DLD1 (cell line): ENCODE measurements around the gene CLCN4.

ENCODE experiments used
- in situ Hi-C: cut with HindIII; loops from 2 replicates; pipeline ENCODE4 v1.10.0; 2017; ENCODE audit warnings: low sequenced_read_pairs

The CLCN4 gene

DNA sequence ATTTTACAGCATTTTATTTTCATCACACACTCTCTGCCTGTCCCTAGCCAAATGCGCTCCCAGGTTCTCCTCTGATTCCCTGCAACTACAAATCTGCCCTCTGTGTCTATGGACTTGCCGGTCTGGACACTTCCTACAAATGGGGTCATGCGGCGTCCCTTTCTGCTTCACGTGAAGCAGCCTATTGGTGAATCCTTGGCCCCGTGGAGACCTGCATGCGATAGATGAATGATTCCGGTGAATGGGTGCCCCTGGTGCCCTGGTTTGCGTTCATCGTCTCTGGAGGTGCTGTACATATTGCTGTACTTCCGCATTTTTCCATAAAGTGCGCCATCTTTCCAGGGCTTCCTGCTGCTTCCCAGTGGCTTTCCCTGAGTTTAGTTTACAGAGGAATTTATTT, 27.5 kb upstream of the CLCN4 start:
- in situ Hi-C loops: no loop called here

DNA sequence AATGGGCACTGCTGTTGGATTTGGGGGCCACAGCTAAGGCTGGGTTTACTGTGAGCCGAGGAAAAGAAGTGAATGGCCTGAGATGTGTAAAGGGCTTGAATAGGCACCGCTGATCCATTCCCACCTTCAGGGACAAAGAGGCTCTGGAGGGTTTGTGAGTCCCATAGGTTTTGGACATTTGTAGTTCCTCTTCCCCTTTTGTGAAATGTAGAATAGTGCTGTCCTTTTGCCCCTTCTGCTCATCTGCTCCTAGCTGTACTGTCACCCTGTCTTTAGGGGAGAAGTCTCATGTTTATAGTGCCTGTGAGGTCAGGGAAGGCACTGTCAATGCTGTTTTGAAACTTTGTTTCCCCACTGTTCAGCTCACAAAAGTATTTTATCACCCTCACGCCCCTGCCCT, 26.4 kb upstream of the CLCN4 start:
- in situ Hi-C loops: no loop called here

DNA sequence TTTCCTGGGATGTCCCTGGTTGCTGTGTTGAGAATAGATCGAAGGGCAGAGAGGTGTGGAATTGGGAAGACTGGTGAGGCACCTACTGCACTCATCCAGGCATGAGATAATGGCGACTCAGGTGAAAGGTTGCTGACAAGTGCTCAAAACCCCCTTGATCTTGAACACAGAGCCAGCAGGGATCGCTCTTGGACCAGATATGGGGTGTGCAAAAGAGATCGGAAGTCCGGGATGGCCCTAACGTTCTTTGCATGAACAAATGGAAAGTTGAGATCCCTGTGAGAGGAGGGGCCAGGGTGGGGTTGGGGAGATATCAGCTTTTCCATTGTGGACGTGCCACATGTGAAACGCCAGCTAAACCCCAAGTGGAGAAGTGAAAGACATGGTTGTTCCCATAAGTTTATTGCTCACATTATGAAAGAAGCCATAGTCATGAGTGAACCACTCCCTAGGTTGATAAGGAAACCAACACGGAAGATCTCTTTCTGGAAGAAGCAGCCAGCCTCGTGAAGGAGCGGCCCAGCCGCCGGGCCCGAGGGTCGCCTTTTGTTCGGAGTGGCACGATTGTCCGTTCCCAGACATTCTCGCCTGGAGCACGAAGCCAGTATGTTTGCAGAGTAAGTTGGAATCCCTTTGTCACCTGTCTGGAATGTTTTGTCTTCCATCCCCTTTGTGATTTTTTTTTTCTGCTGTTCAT, 22.6 kb upstream of the CLCN4 start:
- in situ Hi-C loops: no loop called here

DNA sequence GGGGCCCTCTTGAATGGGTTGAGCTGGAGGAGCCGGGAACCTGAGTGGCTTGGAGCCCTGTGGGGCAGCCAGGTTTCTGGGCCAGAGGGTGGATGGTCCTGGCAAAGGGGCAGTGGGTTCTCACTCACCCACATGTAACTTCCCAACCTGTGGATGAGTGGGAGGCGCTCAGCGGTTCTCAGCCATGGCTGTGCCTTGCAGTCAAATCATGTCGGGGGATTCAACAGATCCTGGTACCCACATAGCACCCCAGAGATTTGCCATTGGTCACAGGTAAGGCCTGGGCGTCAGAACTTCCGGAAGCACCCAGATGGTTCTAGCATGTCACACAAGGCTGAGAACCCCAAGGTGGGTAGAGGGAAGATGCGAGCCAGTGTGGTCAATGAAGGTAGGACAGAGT, 21.9 kb upstream of the CLCN4 start:
- in situ Hi-C loops: no loop called here

DNA sequence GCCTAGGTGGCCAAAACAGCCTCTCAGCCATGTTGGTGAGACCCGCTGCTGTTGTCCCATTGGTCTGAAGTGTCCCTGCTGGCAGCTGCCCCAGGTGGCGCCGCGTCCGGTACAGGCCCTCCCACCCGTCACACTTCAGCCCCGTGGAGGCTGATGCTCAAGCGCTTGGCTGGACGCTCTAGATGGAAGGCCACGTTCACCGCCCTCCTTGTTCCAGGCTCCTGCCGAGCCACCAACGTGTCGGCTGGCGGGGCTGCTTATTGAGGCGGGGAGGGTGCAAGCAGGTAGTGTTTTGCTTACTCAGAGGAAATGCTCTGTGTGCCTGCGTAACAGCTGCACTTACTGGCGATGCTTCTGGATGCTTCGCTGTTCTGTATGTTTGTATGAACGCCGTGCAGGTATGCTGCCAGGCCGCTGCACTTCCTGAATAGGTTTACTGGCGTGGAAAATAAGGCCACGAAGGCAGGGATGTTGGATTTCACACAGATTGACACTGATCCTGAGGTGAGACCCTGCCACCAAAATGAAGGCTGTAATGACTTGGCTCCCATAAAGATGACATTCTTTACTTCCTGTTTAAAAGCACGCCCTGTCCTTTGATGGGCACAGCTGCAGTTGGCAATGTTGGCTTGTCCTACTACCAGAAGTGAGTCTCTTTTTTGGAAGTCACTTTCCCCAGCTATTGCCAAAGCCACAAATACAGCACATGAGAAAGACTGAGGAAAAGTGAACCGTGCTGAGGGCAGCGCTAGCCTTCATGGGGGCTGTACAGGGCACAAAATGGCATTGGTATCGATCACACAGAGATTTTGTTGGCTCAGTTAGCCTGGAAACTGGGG, 21.0 kb upstream of the CLCN4 start:
- in situ Hi-C loops: no loop called here

DNA sequence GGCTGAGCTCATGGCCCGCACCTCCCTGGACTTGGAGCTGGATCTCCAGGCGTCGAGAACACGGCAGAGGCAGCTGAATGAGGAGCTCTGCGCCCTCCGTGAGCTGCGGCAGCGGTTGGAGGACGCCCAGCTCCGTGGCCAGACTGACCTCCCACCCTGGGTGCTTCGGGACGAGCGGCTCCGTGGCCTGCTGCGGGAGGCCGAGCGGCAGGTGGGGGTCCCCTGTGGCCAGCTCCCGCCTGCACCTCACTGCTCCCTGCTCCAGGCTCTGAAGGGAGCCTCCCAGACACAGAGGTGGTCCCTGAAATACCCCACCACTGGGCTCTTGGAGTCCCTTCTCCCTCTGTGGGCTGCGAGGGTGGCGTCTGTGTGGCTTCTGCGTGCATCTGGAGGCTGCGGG, 18.0 kb upstream of the CLCN4 start:
- in situ Hi-C loops: no loop called here

DNA sequence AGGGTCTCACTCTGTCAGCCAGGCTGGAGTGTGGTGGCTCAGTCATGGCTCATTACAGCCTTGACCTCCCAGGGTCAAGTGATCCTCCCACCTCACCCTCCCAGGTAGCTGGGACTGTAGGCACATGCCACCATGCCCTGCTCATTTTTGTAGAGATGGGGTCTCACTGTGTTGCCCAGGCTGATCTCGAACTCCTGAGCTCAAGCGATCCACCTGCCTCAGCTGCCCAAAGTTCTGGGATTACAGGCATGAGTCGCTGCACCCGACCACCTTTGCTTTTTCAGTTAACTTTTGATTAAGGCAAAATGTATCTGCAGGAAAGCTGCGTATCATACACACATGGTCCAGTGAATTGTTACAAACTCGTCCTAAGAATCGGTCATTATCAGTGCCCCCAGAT, 16.5 kb upstream of the CLCN4 start:
- in situ Hi-C loops: no loop called here

DNA sequence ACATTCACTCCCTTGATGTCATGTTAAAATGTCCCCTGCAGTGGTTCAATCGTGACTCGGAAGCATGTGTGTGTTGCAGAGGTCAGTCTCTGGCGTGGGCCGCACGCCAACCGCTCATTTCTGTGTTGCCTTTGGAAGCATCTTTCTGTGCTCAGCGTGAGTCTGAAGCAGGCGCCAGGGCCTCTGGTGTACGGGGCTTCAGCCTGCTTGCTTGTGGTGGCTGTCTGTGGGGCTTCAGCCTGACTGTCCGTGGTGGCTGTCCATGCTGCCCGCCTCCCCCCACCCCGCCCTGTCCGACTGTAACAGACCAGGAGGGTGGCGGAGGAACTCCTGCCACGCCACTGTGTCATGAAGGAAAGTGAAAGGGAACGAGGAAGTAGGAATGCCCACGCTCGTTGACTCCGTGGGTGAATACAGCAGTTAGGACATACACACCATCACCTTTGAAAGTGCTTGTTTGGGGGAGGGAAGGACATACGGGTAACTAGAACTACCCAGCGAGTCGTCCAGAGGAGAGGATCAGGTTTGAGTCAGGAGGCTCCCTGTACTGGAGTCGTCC, 14.7 kb upstream of the CLCN4 start:
- in situ Hi-C loops: no loop called here

DNA sequence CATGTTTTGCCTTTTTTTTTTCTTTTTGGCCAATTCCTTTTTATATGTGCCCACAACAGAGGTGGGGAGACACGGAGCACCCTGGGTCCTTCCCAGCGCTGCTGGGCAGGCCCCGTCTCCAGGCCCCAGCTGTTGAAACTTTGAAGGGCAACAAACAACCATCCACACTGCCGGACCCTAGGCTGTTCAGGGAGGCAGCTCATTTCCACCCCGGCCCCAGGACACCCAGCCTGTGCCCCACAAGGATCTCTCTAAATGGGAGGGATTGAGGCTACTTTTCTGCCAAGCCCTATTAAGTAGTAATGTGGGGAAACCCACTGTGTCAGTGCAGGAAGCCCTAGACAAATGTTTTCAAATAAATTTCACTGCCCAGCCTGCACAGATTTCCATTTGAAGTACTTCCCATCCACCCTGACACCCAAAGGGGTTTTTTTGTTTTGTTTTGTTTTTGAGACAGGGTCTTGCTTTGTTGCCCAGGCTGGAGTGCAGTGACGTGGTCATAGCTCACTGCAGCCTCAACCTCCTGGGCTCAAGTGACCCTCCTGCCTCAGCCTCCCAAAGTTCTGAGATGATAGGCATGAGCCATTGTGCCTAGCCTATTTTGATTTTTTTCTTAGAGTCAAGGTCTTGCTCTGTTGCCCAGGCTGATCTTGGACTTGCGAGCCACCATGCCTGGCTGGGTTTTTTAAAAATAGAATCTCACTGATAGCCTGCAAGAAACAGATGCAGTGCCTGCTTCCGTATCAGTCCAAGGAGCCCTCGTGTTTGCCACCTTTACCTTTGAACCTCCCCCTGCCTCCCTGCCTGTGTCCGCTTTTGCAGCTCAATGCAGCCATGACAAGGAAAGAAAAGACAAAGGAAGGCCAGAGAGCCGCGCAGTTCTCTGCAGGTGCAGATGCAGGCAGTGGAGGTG, 13.4 kb upstream of the CLCN4 start:
- in situ Hi-C loops: no loop called here

DNA sequence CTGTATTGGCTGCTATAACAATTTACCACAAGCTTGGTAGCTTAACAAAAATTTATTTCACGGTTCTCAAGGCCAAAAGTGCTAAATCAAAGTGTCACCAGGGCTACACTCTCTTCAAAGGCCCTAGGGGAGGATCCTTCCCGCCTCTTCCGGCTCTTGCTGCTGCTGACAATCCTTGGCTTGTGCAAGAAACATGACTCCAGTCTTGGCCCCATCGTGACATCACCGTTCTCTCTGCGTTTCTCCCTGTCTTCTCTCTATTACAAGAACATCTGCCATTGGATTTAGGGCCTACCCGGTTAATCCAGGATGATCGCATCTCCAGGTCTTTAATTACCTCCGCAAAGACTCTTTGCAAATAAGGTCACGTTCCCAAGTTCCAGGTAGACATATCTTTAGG, 10.4 kb upstream of the CLCN4 start:
- in situ Hi-C loops: no loop called here

DNA sequence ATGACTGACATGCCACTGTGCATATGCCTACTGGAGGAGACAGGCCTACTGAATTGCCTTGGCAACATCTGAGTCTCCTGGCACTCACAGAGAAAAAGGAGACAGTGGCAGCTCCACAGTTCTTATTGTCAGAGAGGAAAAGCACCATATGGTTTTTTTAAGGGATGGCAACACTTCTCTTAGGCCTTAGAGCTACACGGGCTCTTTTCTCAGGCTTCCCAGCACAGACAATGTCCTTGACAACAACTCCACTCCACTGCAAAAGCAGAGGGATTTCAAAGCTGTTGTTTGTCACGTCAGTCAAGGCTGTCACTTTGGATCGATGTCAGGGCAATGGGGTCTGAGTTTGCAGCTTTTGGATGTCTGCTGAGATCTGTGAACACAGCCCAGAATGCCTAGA, 4.7 kb upstream of the CLCN4 start:
- in situ Hi-C loops: no loop called here

DNA sequence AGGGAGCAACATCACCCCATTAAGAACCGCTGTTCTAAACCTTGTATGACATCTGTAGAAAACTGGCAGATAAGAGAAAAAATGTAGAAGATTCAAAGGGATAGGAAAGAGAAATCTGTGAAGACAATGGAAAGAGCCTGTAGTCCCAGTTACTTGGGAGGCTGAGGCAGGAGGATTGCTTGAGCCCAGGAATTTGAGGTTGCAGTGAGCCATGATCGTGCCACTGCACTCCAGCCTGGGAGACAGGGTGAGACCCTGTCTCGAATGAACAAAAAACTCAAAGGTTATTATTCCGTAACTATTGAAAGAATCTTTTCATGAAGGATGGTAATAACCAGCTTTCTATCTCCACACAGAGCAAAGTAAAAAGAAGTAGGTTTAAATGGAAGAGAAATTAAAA, 1.6 kb upstream of the CLCN4 start:
- in situ Hi-C loops: no loop called here

DNA sequence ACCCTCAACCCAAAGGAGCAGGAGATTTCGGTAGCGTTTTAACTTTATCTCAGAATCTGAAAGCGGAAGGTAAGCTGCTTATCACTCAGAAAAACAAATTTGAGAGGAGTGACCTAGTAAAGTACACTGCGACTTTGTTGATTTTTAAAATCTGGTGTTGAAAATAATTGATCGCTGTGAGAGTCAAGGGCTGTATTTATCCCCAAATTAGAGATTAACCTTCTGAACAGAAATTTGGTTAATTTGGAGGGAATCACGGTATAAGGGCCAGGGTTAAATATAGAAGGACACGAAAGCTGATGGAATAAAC, 212 bp downstream of the CLCN4 start:
- in situ Hi-C loops: no loop called here

DNA sequence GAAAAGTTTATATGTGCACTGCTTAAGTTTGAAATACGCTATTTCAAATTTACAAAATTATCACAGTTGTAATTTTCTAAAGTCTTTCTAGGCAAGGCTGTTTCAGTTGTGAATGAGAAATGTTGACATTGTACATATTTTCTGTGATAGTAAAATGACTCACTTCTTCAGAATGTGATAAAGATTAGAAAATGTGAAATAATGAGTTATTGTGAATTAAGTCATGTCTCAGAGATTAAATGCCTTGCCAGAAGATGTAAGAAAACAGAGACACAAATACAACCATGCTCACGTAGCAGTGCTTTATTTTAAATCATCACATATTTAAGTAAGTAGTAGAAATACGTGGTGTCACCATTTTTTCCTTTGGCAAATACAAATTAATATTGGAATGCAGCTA, 768 bp downstream of the CLCN4 start:
- in situ Hi-C loops: no loop called here

DNA sequence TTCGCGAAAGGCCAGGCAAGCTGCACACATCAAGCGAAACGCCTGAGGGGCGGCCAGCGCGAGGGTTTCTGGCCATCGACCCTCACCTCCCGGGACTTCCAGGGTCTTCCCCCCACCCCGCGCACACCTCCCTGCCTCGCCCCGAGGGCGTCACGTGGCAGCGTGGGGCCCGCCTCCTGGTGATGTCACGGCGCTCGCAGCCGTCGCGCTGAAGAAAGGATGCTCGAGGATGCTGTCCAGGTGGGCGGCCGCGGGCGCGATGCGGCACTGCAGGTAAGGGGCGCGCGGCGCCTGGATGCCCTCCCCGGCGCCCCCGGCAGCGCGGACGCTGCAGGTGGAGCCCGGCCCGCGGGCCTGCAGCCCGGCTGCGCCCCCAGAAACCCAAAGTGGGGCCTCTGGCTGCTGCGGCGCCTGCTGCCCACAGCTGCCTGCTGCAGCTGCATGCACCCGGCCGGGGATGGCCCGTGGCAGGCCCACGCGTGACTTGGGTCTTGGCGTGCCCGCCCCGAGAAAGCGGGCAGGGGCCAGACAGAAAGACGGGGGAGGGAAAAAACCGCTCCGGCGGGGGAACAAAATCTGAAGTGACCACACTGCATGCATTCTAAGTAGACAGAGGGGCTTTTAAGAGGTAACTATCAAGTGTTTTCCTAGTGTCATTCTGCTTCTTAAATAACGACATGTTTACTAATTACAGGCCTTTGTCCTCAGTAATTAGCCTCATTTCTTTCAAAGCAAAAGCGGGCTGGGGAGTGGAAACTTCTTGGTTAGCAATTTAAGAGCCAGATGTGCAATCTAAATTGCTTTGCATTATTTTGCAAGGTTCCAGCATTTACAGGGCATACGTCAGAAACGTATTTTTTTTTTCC, 1.7 kb downstream of the CLCN4 start:
- in situ Hi-C loops: no loop called here

DNA sequence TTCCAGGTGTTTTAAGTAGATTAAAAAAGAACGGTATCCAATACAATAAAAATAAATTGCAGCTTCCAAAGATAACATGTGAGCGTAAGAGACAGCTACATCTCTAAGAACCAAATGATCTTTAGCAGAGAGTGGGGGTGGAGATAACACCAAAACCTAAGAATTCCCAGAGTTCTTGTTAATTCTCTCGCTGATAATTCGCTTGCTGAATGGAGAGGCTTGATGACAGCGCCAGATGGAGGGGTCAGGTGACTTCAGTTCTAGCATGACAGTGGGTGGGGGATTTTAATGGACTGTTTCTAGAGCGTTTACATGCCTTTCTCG, 2.3 kb downstream of the CLCN4 start:
- in situ Hi-C loops: no loop called here

DNA sequence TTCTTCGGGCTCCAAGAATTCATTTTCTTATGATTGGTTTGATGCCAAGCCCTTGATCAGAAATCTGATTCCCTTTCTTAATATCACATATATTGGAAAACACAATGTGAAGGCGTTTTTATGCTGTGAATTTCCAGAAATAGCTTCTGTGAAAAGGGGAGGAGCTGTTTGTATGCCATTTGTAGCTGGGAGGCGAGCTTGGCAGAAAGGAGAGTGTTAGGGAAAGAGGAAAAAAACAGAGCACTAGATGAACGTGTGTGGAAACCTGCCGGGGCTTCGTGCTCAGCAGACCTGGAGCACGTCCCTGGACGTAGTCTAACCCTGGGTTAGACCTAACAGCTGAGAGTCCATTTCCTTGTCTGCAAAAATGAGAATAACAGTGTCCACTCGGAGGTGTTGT, 3.4 kb downstream of the CLCN4 start:
- in situ Hi-C loops: no loop called here

DNA sequence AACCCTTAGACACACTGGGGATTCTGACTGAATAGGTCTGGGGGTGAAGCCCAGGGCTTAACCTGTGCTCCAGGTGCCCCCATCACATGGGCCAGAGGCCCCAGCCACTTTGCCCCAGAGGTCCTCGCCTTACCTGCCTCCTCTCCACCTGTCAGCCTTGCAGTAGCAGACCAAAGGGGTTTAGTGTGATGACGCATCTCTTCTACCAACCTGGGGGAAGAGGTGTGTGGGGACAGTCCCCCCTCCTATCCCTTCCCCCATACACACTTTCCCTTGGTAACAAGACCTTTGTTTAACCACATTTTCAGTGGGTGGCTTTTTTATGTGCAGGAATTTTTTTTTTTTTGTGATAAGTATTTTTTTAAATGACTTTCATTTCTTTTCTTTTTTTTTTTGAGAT, 6.3 kb downstream of the CLCN4 start:
- in situ Hi-C loops: no loop called here

DNA sequence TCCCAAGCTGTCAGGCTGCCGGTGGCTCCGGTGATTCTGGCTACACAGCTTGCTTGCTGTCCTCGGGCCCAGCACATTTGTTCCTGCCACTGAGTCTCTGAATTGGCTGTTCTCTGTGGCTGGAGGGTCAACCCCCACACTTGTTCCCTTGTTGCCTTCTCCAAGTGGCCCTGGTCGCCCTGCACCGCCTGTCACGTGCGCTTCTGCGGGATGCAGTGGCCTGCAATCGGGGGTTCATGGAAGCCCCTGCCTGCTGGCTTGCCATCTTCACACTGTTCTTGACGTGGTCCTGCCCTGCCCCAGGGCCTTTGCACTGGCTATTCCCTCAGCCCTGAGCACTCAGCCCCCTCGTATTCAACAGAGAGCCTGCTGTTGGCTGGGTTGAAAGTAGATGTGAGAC, 8.1 kb downstream of the CLCN4 start:
- in situ Hi-C loops: no loop called here

DNA sequence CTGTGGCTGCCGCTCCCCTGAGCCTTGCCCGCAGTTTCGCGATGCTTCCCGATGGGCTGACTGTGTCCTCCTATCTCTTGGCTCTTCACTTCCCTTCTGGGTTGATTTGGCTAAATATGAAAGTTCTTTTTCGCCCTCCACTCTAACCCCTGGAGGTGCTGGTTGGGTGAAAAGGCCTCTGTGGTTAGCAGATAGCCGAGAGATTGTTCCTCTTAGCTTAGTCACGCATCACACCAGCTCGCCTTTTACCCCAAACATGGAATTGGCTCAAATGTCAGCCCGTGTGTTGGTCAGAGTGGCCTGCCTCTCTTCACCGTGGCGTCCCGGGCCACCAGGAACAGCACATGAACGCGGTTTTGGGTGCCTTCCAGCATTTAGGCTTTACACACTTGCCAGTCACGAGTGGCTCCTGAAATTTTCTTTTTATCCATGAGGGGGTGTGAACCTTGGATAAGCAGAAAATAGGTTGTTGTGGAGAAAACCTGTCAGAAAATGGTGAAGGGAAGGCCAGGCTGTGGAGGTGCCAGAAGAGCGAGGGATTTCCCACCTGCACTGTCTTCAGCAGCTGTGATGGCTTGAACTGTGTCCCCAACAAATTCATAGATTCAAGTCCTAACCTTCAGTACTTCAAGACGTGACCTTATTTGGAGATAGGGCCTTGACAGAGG, 8.9 kb downstream of the CLCN4 start:
- in situ Hi-C loops: no loop called here
